Lung (tissue), 12 donors: ENCODE results near the gene LTF. TPM values are rescaled to one million over a fixed set of nuclear protein-coding genes. Genes with fewer than 3 reads are reported as not detected.
A peak's percentile ranks its signal among the peaks of the same experiment; 100 is the strongest.

ENCODE experiments used
- ATAC-seq: fragments of 200-7000 bp; cut with Tn5 transposase; one replicate; pipeline ENCODE4 v1.9.1; 2020; ENCODE audit warnings: moderate number of reproducible peaks; ENCODE audit not compliant: insufficient read depth, low FRiP score
- DNase-seq, 3 donors: peaks; one replicate each; pipeline ENCODE4 v3.0.0-alpha.2; 2013 to 2017
- H3K27ac ChIP-seq, 2 donors: one replicate each; pipeline ENCODE4 v1.5.1; 2013; ENCODE audit warnings: mild to moderate bottlenecking in 2 of 2, moderate library complexity in 2 of 2, control low read depth in 1 of 2, inconsistent platforms in 1 of 2, low read depth in 1 of 2, low read length in 1 of 2
- H3K27me3 ChIP-seq, 3 donors: one replicate each; pipeline ENCODE4 v1.5.1; 2013; ENCODE audit warnings: low read length in 2 of 3; ENCODE audit not compliant: control insufficient read depth in 3 of 3, insufficient read depth in 3 of 3
- H3K36me3 ChIP-seq, 4 donors: one replicate each; pipeline ENCODE4 v1.5.1; 2013; ENCODE audit warnings: low read length in 4 of 4, mild to moderate bottlenecking in 1 of 4, moderate library complexity in 1 of 4; ENCODE audit not compliant: control insufficient read depth in 4 of 4, insufficient read depth in 4 of 4
- H3K4me1 ChIP-seq, 5 donors: one replicate each; pipeline ENCODE4 v1.5.1; 2013; ENCODE audit warnings: low read length in 5 of 5, mild to moderate bottlenecking in 2 of 5, moderate library complexity in 1 of 5; ENCODE audit not compliant: control insufficient read depth in 5 of 5, insufficient read depth in 5 of 5
- H3K4me3 ChIP-seq: one replicate; pipeline ENCODE4 v1.5.1; 2013; ENCODE audit warnings: mild to moderate bottlenecking, control low read depth, moderate library complexity
- H3K9ac ChIP-seq, 2 donors: one replicate each; pipeline ENCODE4 v1.5.1; 2013; ENCODE audit warnings: low read length in 2 of 2, control low read depth in 1 of 2; ENCODE audit not compliant: insufficient read depth in 1 of 2
- H3K9me3 ChIP-seq, 4 donors: one replicate each; pipeline ENCODE4 v1.5.1; 2013; ENCODE audit warnings: low read length in 3 of 4, mild to moderate bottlenecking in 1 of 4, moderate library complexity in 1 of 4; ENCODE audit not compliant: control insufficient read depth in 4 of 4, insufficient read depth in 3 of 4
- WGBS, 2 donors: extraction: QIAGEN DNeasy Blood & Tissue Kit; methylation state at CpG; one replicate each; pipeline ENCODE4 v1.1.7; 2013; 5-methylcytosine and 5-hydroxymethylcytosine counted together
- polyA plus RNA-seq, 2 donors: library from polyadenylated mRNA; stranded (reverse); fragments of 200-250 nt; gene quantifications; one replicate each; pipeline ENCODE4 v1.2.1, GENCODE V29; 2013
- total RNA-seq, 2 donors: library from RNA; depleted of rRNA in 1 of 2; stranded (reverse); fragments of >200 nt in 1 of 2; gene quantifications; one replicate each; pipeline ENCODE4 v1.2.1, GENCODE V29; 2014 to 2021
- TF ChIP-seq, protein P1 (sequence below): IDR thresholded peaks from 2 replicates; pipeline ENCODE4 v1.5.1; 2012; ENCODE audit warnings: mild to moderate bottlenecking; ENCODE audit errors: control extremely low read depth, extremely low read depth
- donor health status: control.
- donor health status: control.
- donor health status: Bipolar disorder and iron deficiency.
- donor health status: healthy.
- donor health status: DM: yes; HTN: yes; CAD: no.

Gene LTF
- total and polyA plus RNA-seq, 4 donors = 12.9 to 188 (median 101) TPM

DNA sequence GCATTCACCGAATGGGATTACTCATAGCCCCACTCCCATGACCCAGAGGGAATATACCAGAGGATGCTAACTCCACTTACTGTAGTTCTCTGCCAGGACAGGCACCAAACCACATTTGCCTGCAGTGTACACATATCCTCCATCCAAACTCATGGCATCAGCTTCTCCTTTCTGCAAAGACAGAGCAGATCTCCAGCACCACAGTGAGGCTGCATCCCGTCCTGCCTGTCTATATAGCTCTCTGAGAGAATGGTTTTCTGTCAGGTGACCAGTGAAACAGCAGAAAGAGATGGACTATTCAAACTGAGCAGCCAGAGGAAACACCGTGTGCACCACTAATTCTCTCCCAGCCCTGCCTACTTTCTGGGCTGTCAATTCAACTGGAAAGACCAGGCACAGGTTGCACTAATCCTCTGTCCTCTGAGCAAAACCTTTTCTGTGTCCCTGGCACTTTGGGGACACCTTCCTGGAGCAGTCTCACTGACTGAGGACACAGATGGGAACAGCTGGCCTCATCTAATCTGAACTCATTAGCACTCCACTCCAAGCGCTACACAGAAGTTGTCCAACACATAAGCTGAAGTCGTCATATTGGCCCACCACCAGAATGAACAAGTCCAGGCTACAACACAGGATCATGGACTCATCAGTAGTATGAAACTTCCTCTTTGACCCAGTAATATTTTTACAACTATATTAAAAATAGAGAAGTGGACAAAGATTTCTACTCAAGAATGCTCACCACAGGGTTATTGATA is 17.3 kb downstream of the LTF start:
- Histone ChIP-seq H3K9me3 (no peaks in the 10 kb centered on the region), H3K27me3 (no peaks in the 10 kb centered on the region), H3K4me1 (peaks cover 0 to 11% (median 3%) of the 10 kb centered on the region in 5 donors), H3K4me3 (no peak overlapping the region), H3K9ac (no peak overlapping the region), H3K27ac (no peak overlapping the region), H3K36me3 (peaks cover 0 to 4% (median 0%) of the 10 kb centered on the region in 4 donors)
- TF ChIP-seq, protein P1, sequence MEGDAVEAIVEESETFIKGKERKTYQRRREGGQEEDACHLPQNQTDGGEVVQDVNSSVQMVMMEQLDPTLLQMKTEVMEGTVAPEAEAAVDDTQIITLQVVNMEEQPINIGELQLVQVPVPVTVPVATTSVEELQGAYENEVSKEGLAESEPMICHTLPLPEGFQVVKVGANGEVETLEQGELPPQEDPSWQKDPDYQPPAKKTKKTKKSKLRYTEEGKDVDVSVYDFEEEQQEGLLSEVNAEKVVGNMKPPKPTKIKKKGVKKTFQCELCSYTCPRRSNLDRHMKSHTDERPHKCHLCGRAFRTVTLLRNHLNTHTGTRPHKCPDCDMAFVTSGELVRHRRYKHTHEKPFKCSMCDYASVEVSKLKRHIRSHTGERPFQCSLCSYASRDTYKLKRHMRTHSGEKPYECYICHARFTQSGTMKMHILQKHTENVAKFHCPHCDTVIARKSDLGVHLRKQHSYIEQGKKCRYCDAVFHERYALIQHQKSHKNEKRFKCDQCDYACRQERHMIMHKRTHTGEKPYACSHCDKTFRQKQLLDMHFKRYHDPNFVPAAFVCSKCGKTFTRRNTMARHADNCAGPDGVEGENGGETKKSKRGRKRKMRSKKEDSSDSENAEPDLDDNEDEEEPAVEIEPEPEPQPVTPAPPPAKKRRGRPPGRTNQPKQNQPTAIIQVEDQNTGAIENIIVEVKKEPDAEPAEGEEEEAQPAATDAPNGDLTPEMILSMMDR = no peak
- DNase-seq = no peak
- ATAC-seq = no peak
- WGBS, 2 donors = 60 to 63% methylated on average over 5 of the region's 5 CpGs

GRCh38 chr3:46442576-46443530 is 21.9 kb downstream of the LTF start:
- 70 to 78% methylated on average over 16 of the region's 16 CpGs for WGBS, 2 donors
- Histone ChIP-seq H3K4me3 (no peak overlapping the region), H3K9ac (no peak overlapping the region), H3K4me1 (peaks cover 0 to 24% (median 3%) of the 10 kb centered on the region in 5 donors), H3K27me3 (no peaks in the 10 kb centered on the region), H3K9me3 (no peaks in the 10 kb centered on the region), H3K27ac (no peak overlapping the region), H3K36me3 (peaks cover 0 to 4% (median 0%) of the 10 kb centered on the region in 4 donors)
- DNase-seq = peak; percentile 41 to 77 (median 66)
- no peak for ATAC-seq
- TF ChIP-seq, protein P1 = no peak

DNA sequence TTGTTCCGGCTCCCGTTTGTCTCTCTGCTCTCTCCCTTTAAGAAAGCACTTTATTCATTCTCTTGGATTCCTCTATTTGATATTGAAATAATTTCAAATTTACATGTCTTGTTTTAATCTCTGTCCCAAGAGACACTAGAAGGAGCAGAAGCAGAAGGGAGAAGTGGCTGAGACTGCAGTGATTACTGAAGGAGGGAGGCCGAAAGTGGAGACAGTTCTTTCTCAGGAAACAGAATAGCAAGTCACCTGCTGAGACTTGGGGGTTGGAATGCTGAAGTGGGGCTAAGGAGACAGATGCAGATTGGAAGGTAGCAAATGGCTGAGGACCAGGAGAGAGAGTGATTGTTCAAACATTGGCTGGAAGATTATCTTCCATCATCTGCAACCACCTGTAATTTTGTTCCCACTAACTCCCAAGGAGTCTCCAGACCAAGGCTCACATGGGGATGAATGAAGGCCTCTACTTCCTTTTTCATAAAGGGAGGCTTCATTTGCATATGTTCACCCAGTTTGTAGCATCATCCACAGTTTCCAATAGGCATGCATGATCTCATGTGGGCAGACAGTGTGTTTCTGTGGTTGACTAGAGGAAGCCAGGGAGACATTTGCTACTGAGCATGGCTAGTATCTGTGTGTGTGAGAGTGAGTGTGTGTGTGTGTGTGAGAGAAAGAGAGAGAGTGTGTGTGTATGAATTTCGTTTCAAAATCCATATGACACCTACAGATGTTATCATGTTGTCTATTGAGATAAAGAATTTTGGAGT is 24.0 kb downstream of the LTF start:
- TF ChIP-seq, protein P1 = no peak
- ATAC-seq (no peak), DNase-seq (no peak)
- peaks cover 0 to 24% (median 0%) of the 10 kb centered on the region in 5 donors for H3K4me1 ChIP-seq
- no peaks in the 10 kb centered on the region for H3K9me3 ChIP-seq
- no peaks in the 10 kb centered on the region for H3K27me3 ChIP-seq
- 73 to 78% methylated on average over 4 of the region's 4 CpGs for WGBS, 2 donors
- H3K4me3 ChIP-seq = no peak overlapping the region
- no peak overlapping the region for H3K9ac ChIP-seq
- H3K36me3 ChIP-seq = peaks cover 0 to 2% (median 0%) of the 10 kb centered on the region in 4 donors
- no peak overlapping the region for H3K27ac ChIP-seq
